PFSK-1 (cell line): ENCODE data around the gene NCEH1.

Experiments
- FOXP2 ChIP-seq: optimal IDR thresholded peaks from 2 replicates; pipeline ENCODE3; 2011; ENCODE audit warnings: borderline replicate concordance, control low read depth, inconsistent platforms; ENCODE audit not compliant: insufficient read depth; ENCODE audit errors: extremely low read length, extremely low read depth
- POLR2AphosphoS5 ChIP-seq: IDR thresholded peaks from 2 replicates; pipeline ENCODE4 v1.6.1; 2012; ENCODE audit warnings: low read depth, mild to moderate bottlenecking, control low read depth, low read length, moderate library complexity
- SIN3A ChIP-seq: IDR thresholded peaks from 2 replicates; pipeline ENCODE4 v1.6.1; 2012; ENCODE audit warnings: mild to moderate bottlenecking, low read length, moderate library complexity, borderline replicate concordance; ENCODE audit not compliant: insufficient read depth
- TAF1 ChIP-seq: IDR thresholded peaks from 2 replicates; pipeline ENCODE4 v1.6.1; 2012; ENCODE audit warnings: low read length, control low read depth, borderline replicate concordance; ENCODE audit not compliant: insufficient read depth
- TF ChIP-seq, protein P1 (sequence below), 2 experiments: IDR thresholded peaks; 2 replicates each; pipeline versions ENCODE4 v1.6.1 to v1.8.0; 2011 to 2012; ENCODE audit warnings: low read depth in 2 of 2, low read length in 2 of 2, control low read depth in 1 of 2, inconsistent platforms in 1 of 2, mild to moderate bottlenecking in 1 of 2, moderate library complexity in 1 of 2; ENCODE audit not compliant: insufficient read depth in 1 of 2

- TF ChIP-seq POLR2AphosphoS5 (no peak), TAF1 (no peak), SIN3A (no peak), FOXP2 (no peak)
- TF ChIP-seq, protein P1, sequence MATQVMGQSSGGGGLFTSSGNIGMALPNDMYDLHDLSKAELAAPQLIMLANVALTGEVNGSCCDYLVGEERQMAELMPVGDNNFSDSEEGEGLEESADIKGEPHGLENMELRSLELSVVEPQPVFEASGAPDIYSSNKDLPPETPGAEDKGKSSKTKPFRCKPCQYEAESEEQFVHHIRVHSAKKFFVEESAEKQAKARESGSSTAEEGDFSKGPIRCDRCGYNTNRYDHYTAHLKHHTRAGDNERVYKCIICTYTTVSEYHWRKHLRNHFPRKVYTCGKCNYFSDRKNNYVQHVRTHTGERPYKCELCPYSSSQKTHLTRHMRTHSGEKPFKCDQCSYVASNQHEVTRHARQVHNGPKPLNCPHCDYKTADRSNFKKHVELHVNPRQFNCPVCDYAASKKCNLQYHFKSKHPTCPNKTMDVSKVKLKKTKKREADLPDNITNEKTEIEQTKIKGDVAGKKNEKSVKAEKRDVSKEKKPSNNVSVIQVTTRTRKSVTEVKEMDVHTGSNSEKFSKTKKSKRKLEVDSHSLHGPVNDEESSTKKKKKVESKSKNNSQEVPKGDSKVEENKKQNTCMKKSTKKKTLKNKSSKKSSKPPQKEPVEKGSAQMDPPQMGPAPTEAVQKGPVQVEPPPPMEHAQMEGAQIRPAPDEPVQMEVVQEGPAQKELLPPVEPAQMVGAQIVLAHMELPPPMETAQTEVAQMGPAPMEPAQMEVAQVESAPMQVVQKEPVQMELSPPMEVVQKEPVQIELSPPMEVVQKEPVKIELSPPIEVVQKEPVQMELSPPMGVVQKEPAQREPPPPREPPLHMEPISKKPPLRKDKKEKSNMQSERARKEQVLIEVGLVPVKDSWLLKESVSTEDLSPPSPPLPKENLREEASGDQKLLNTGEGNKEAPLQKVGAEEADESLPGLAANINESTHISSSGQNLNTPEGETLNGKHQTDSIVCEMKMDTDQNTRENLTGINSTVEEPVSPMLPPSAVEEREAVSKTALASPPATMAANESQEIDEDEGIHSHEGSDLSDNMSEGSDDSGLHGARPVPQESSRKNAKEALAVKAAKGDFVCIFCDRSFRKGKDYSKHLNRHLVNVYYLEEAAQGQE (IDR thresholded peaks at IDR 0.05; ENCODE audit: insufficient read depth in 1 of 2, low read depth in 2 of 2, low read length in 2 of 2) = no peak
These were observed 84.7 kb downstream of the NCEH1 start for GRCh38 chr3:172626021-172626640.
